Esophagus muscularis mucosa (tissue), 4 donors: ENCODE measurements around the gene DIDO1. TPM values are rescaled to one million over a fixed set of nuclear protein-coding genes. Genes with fewer than 3 reads are reported as not detected.

ENCODE experiments used
- DNase-seq: peaks from one replicate; pipeline ENCODE4 v3.0.0-alpha.2; 2017; ENCODE audit errors: extremely low spot score
- H3K27ac ChIP-seq, 4 donors: fragments of 200-600 bp; sonication (generic); replicated peaks in 1 of 4; 1 replicate in 3 of 4; 2 replicates in 1 of 4; pipeline ENCODE4 v1.5.1; 2016 to 2019; ENCODE audit warnings: mild to moderate bottlenecking in 1 of 4
- H3K27me3 ChIP-seq, 4 donors: fragments of 200-600 bp; sonication (generic); one replicate each; pipeline versions ENCODE4 v1.5.1 to v1.6.0; 2016 to 2019
- H3K36me3 ChIP-seq, 4 donors: fragments of 200-600 bp; sonication (generic); one replicate each; pipeline ENCODE4 v1.5.1; 2016 to 2019
- H3K4me1 ChIP-seq, 4 donors: fragments of 200-600 bp; sonication (generic); one replicate each; pipeline ENCODE4 v1.5.1; 2016 to 2019
- H3K4me3 ChIP-seq, 4 donors: fragments of 200-600 bp; sonication (generic); 1 replicate in 2 of 4; 2 replicates in 2 of 4; pipeline ENCODE4 v1.5.1; 2016 to 2019; ENCODE audit warnings: mild to moderate bottlenecking in 4 of 4, moderate library complexity in 1 of 4
- H3K9me3 ChIP-seq, 4 donors: fragments of 200-600 bp; sonication (generic); 1 replicate in 3 of 4; 2 replicates in 1 of 4; pipeline ENCODE4 v1.5.1; 2016 to 2019
- EP300 ChIP-seq: sonication (generic); formaldehyde crosslinking; IDR thresholded peaks from one replicate; pipeline ENCODE4 v1.6.1; 2017; ENCODE audit warnings: antibody characterized with exemption
- POLR2A ChIP-seq: fragments of 450-650 bp; IDR thresholded peaks from one replicate; pipeline ENCODE4 v1.6.1; 2017; ENCODE audit warnings: antibody characterized with exemption, moderate library complexity, mild to moderate bottlenecking, low read depth
- POLR2AphosphoS5 ChIP-seq, 2 donors: sonication (generic); formaldehyde crosslinking; IDR thresholded peaks; one replicate each; pipeline ENCODE4 v1.6.1; 2017; ENCODE audit warnings: antibody characterized with exemption in 2 of 2
- WGBS: methylation state at CpG from one replicate; pipeline ENCODE4 v1.1.5; 2018; 5-methylcytosine and 5-hydroxymethylcytosine counted together
- intact Hi-C: fragments of 100-400 bp; cut with DNase I; formaldehyde crosslinking; loops from one replicate; pipeline ENCODE4 v1.15.1; 2023
- small RNA-seq, 3 donors: library from RNA; depleted of rRNA; stranded (forward); fragments of <200 nt; gene quantifications; one replicate each; pipeline ENCODE3, GENCODE V24; 2016
- total RNA-seq, 4 donors: library from RNA; depleted of rRNA; stranded (reverse); fragments of >200 nt; gene quantifications; one replicate each; pipeline versions ENCODE4 v1.1.0 to v1.2.1, GENCODE V29; 2016
- TF ChIP-seq, protein P1 (sequence below), 3 experiments: fragments of 200-600 bp in 2 of 3; fragments of 450-650 bp in 1 of 3; sonication (generic) in 2 of 3; IDR thresholded peaks; one replicate each; pipeline ENCODE4 v1.5.1; 2017 to 2019; ENCODE audit warnings: antibody characterized with exemption in 3 of 3, mild to moderate bottlenecking in 2 of 3, moderate library complexity in 1 of 3

DIDO1 gene
- total RNA-seq, 4 donors from 2014 or later, result 48.9 to 61.6 (median 55.7) TPM

DNA sequence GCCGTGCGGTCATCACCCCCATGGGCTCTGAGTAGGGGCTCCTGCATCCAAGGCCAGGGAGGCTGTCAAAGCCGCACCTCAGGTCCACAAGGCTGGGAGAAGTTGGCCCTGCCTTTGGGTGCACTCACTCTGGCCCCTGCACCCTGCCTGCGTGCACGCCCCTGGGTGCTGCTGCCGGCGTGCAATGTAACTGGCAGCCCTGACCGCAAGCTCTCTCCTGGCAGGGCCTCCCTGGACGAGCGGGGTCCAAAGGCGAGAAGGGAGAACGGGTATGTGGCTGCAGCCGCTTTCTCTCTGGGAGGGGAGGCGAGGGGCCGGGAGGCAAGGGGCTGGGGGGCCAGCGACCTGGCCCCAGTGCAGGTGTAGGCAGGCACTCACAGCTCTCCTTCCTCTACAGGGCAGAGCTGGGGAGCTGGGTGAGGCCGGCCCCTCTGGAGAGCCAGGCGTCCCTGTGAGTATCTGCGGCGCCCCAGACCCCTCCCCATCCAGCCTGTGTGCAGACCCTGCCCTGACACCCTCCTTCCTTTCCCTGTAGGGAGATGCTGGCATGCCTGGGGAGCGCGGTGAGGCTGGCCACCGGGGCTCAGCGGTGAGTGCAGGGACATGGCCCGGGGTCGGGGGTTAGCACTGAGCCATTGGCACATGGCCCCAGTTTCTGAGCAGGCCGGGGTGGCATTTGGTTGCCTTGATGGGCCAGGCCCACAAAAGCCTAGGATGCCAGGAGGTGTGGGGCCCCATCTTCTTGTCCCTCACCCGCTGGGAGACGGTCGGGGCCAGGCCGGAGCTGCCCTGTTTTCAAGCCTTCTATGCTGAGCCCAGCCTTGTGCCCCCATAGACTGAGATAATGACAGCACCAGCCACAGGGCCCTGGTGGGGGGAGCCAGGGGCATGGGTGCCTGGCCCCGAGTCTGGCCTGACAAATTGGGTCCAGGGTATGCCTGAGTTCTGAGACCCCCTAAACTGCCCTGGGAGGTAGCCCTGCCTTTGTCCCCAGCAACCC is 96.8 kb downstream of the DIDO1 start:
- intact Hi-C loops, result no loop called here
- peaks cover 0 to 3% (median 0%) of the 10 kb centered on the region in 4 donors for H3K27me3 ChIP-seq
- 97% methylated on average over 20 of the region's 32 CpGs for WGBS
- no peak overlapping the region for H3K4me3 ChIP-seq
- TF ChIP-seq EP300, result no peak
- TF ChIP-seq, protein P1, sequence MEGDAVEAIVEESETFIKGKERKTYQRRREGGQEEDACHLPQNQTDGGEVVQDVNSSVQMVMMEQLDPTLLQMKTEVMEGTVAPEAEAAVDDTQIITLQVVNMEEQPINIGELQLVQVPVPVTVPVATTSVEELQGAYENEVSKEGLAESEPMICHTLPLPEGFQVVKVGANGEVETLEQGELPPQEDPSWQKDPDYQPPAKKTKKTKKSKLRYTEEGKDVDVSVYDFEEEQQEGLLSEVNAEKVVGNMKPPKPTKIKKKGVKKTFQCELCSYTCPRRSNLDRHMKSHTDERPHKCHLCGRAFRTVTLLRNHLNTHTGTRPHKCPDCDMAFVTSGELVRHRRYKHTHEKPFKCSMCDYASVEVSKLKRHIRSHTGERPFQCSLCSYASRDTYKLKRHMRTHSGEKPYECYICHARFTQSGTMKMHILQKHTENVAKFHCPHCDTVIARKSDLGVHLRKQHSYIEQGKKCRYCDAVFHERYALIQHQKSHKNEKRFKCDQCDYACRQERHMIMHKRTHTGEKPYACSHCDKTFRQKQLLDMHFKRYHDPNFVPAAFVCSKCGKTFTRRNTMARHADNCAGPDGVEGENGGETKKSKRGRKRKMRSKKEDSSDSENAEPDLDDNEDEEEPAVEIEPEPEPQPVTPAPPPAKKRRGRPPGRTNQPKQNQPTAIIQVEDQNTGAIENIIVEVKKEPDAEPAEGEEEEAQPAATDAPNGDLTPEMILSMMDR (IDR thresholded peaks at IDR 0.05), result no peak
- no peak for TF ChIP-seq POLR2AphosphoS5 (IDR thresholded peaks at IDR 0.05)
- TF ChIP-seq POLR2A, result no peak
- no peak for DNase-seq
- H3K36me3 ChIP-seq, result peaks cover 0 to 6% (median 0%) of the 10 kb centered on the region in 4 donors
- no peak overlapping the region for H3K27ac ChIP-seq
- H3K4me1 ChIP-seq, result peaks cover 15 to 40% (median 28%) of the 10 kb centered on the region in 4 donors
- H3K9me3 ChIP-seq, result no peaks in the 10 kb centered on the region

GRCh38 chr20:62828511-62829230 is 97.6 kb downstream of the DIDO1 start:
- Histone ChIP-seq H3K27me3 (peaks cover 0 to 5% (median 0%) of the 10 kb centered on the region in 4 donors), H3K4me1 (peaks cover 24 to 48% (median 32%) of the 10 kb centered on the region in 4 donors), H3K4me3 (no peak overlapping the region), H3K27ac (no peak overlapping the region), H3K36me3 (peaks cover 0 to 6% (median 0%) of the 10 kb centered on the region in 4 donors), H3K9me3 (no peaks in the 10 kb centered on the region)
- intact Hi-C loops, result no loop called here
- DNase-seq, result no peak
- WGBS, result 91% methylated on average over 25 of the region's 29 CpGs
- TF ChIP-seq POLR2AphosphoS5 (IDR thresholded peaks at IDR 0.05) (no peak), EP300 (no peak), POLR2A (no peak)
- TF ChIP-seq, protein P1 (IDR thresholded peaks at IDR 0.05), result no peak

DNA sequence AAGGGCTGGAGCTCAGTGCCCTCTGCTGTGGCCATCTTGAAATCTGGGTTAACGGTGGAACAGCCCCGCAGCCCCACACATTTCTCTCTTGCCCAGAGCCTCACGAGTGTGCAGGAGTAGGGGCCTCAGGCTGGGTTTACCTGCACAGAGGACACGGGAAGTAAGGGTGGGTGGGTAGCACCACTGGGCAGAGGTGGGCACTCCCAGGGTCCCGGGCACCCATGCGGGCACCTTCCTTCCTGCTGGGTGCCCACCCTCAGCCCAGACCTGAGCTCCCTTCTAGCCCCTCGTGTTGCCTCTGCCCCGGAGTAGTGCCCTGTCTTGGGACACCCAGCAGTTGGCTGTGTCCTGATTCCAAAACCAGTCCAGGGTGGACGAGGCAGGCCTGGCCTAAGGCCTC is 98.3 kb downstream of the DIDO1 start:
- Histone ChIP-seq H3K36me3 (peaks cover 0 to 6% (median 0%) of the 10 kb centered on the region in 4 donors), H3K27me3 (peaks cover 0 to 5% (median 0%) of the 10 kb centered on the region in 4 donors), H3K9me3 (no peaks in the 10 kb centered on the region), H3K27ac (no peak overlapping the region), H3K4me3 (no peak overlapping the region), H3K4me1 (peaks cover 24 to 45% (median 31%) of the 10 kb centered on the region in 4 donors)
- 88% methylated on average over 9 of the region's 9 CpGs for WGBS
- TF ChIP-seq EP300 (no peak), POLR2A (no peak), POLR2AphosphoS5 (IDR thresholded peaks at IDR 0.05) (no peak)
- TF ChIP-seq, protein P1 (IDR thresholded peaks at IDR 0.05), result no peak
- intact Hi-C loops, result no loop called here
- DNase-seq, result no peak

Small RNAs within 50 kb of the gene (small RNA-seq; reads per million reads assigned to genes)
- gene DPH3P1, result 0 reads per million in 3 donors

Other genes starting within 250 kb of the DIDO1 start
- 1 to 10 TPM in 1 of 4 donors, under 1 TPM in 3; 0.42 to 1.6 (median 0.80) TPM for gene NTSR1, start 217.7 kb downstream of the DIDO1 start, total RNA-seq
- gene MRGBP, start 130.0 kb downstream of the DIDO1 start, total RNA-seq, result 10 to 100 TPM in 2 of 4 donors, 1 to 10 TPM in 2; 7.6 to 16.7 (median 10.3) TPM
- 10 to 100 TPM; 46.1 to 84.5 (median 62.7) TPM for gene OGFR, start 121.7 kb downstream of the DIDO1 start, total RNA-seq
- gene COL9A3, start 109.5 kb downstream of the DIDO1 start, total RNA-seq, result 10 to 100 TPM; 13.4 to 22.9 (median 18.4) TPM
- gene TCFL5, start 64.7 kb downstream of the DIDO1 start, total RNA-seq, result 10 to 100 TPM; 12.3 to 29.7 (median 18.8) TPM
- gene GID8, start 11.6 kb upstream of the DIDO1 start, total RNA-seq, result 10 to 100 TPM; 22.4 to 30.1 (median 25.6) TPM
- gene SLC17A9, start 26.2 kb upstream of the DIDO1 start, total RNA-seq, result 1 to 10 TPM; 2.2 to 5.2 (median 2.7) TPM
- gene BHLHE23, start 80.5 kb upstream of the DIDO1 start, total RNA-seq, result not detected